ENCODE data around the gene LEKR1. TPM values are rescaled to one million over a fixed set of nuclear protein-coding genes. Genes with fewer than 3 reads are reported as not detected.

Gene LEKR1
- total RNA-seq, 2 experiments from 2014 or later: 0.68 to 0.81 TPM

GRCh38 chr3:157069846-157070677 lies 243.9 kb downstream of the LEKR1 start:
- H3K36me3 Mint-ChIP-seq (ENCODE audit: low read depth): no peaks in the 10 kb centered on the region
- DNase-seq (no peak), ATAC-seq (no peak)
- no peak overlapping the region for H3K27ac Mint-ChIP-seq
- POLR2A ChIA-PET: interaction anchor here (0.6 kb wide), 1 partner anchor 78 kb away, joined by 3 read pairs; no protein-coding TSS in a partner anchor
- H3K27me3 Mint-ChIP-seq (ENCODE audit: low read depth): peaks cover 3% of the 10 kb centered on the region
- no peak overlapping the region for H3K4me3 Mint-ChIP-seq
- CTCF ChIA-PET: interaction anchor here (0.8 kb wide), 1 partner anchor 12 kb away, joined by 3 read pairs; no protein-coding TSS in a partner anchor
- H3K9me3 Mint-ChIP-seq (ENCODE audit: insufficient read depth): no peaks in the 10 kb centered on the region
- H3K4me1 Mint-ChIP-seq (ENCODE audit: low read depth): peaks cover 24% of the 10 kb centered on the region

GRCh38 chr3:157070678-157070999 lies 244.5 kb downstream of the LEKR1 start:
- ATAC-seq (no peak), DNase-seq (no peak)
- Mint-ChIP-seq H3K9me3 (ENCODE audit: insufficient read depth) (no peaks in the 10 kb centered on the region), H3K4me3 (no peak overlapping the region), H3K27me3 (ENCODE audit: low read depth) (peaks cover 3% of the 10 kb centered on the region), H3K27ac (no peak overlapping the region), H3K4me1 (ENCODE audit: low read depth) (peaks cover 28% of the 10 kb centered on the region), H3K36me3 (ENCODE audit: low read depth) (no peaks in the 10 kb centered on the region)
- CTCF ChIA-PET: no interaction called here
- POLR2A ChIA-PET: no interaction called here

- no peaks in the 10 kb centered on the region for H3K9me3 Mint-ChIP-seq (ENCODE audit: insufficient read depth)
- no peak overlapping the region for H3K4me3 Mint-ChIP-seq
- H3K27ac Mint-ChIP-seq: no peak overlapping the region
- H3K36me3 Mint-ChIP-seq (ENCODE audit: low read depth): no peaks in the 10 kb centered on the region
- ChIA-PET POLR2A (interaction anchor here (0.7 kb wide), 1 partner anchor 84 kb away, joined by 3 read pairs; no protein-coding TSS in a partner anchor), CTCF (no interaction called here)
- ATAC-seq (no peak), DNase-seq (no peak)
- H3K27me3 Mint-ChIP-seq (ENCODE audit: low read depth): peaks cover 3% of the 10 kb centered on the region
- H3K4me1 Mint-ChIP-seq (ENCODE audit: low read depth): peaks cover 27% of the 10 kb centered on the region
Measured at GRCh38 chr3:157071744-157072525, 245.8 kb downstream of the LEKR1 start.

- H3K9me3 Mint-ChIP-seq (ENCODE audit: insufficient read depth): no peaks in the 10 kb centered on the region
- H3K4me3 Mint-ChIP-seq: no peak overlapping the region
- ChIA-PET POLR2A (no interaction called here), CTCF (no interaction called here)
- H3K27ac Mint-ChIP-seq: no peak overlapping the region
- H3K36me3 Mint-ChIP-seq (ENCODE audit: low read depth): no peaks in the 10 kb centered on the region
- peaks cover 3% of the 10 kb centered on the region for H3K27me3 Mint-ChIP-seq (ENCODE audit: low read depth)
- ATAC-seq: no peak
- H3K4me1 Mint-ChIP-seq (ENCODE audit: low read depth): peaks cover 14% of the 10 kb centered on the region
- DNase-seq: no peak
Measured at GRCh38 chr3:157073810-157074209, 247.7 kb downstream of the LEKR1 start.

GRCh38 chr3:157074490-157074889 lies 248.3 kb downstream of the LEKR1 start:
- Mint-ChIP-seq H3K4me3 (no peak overlapping the region), H3K9me3 (ENCODE audit: insufficient read depth) (no peaks in the 10 kb centered on the region), H3K27me3 (ENCODE audit: low read depth) (peaks cover 3% of the 10 kb centered on the region), H3K27ac (no peak overlapping the region), H3K36me3 (ENCODE audit: low read depth) (no peaks in the 10 kb centered on the region), H3K4me1 (ENCODE audit: low read depth) (peaks cover 14% of the 10 kb centered on the region)
- CTCF ChIA-PET: no interaction called here
- ATAC-seq (no peak), DNase-seq (no peak)
- POLR2A ChIA-PET: no interaction called here

- ATAC-seq (no peak), DNase-seq (no peak)
- H3K4me3 Mint-ChIP-seq: no peak overlapping the region
- peaks cover 14% of the 10 kb centered on the region for H3K4me1 Mint-ChIP-seq (ENCODE audit: low read depth)
- H3K9me3 Mint-ChIP-seq (ENCODE audit: insufficient read depth): no peaks in the 10 kb centered on the region
- POLR2A ChIA-PET: interaction anchor here (1.4 kb wide), 1 partner anchor 14 kb away, joined by 4 read pairs; no protein-coding TSS in a partner anchor
- CTCF ChIA-PET: interaction anchor here (1.1 to 1.8 kb wide), 2 partner anchors 11 to 53 kb away, joined by 4 read pairs; no protein-coding TSS in a partner anchor
- H3K27ac Mint-ChIP-seq: no peak overlapping the region
- H3K27me3 Mint-ChIP-seq (ENCODE audit: low read depth): peaks cover 3% of the 10 kb centered on the region
- no peaks in the 10 kb centered on the region for H3K36me3 Mint-ChIP-seq (ENCODE audit: low read depth)
Measured at GRCh38 chr3:157074981-157075380, 248.8 kb downstream of the LEKR1 start.

GRCh38 chr3:157075693-157076420 lies 249.7 kb downstream of the LEKR1 start:
- ChIA-PET CTCF (interaction anchor here (0.7 to 2.8 kb wide), 6 partner anchors 9 to 61 kb away, joined by 3 to 10 read pairs (median 4); no protein-coding TSS in a partner anchor), POLR2A (interaction anchor here (1.4 kb wide), 1 partner anchor 13 kb away, joined by 4 read pairs; no protein-coding TSS in a partner anchor)
- H3K4me3 Mint-ChIP-seq: no peak overlapping the region
- H3K27me3 Mint-ChIP-seq (ENCODE audit: low read depth): peaks cover 3% of the 10 kb centered on the region
- no peak for ATAC-seq
- no peaks in the 10 kb centered on the region for H3K9me3 Mint-ChIP-seq (ENCODE audit: insufficient read depth)
- no peak overlapping the region for H3K27ac Mint-ChIP-seq
- H3K36me3 Mint-ChIP-seq (ENCODE audit: low read depth): no peaks in the 10 kb centered on the region
- H3K4me1 Mint-ChIP-seq (ENCODE audit: low read depth): peaks cover 15% of the 10 kb centered on the region
- no peak for DNase-seq

- H3K36me3 Mint-ChIP-seq (ENCODE audit: low read depth): no peaks in the 10 kb centered on the region
- no peaks in the 10 kb centered on the region for H3K27me3 Mint-ChIP-seq (ENCODE audit: low read depth)
- H3K27ac Mint-ChIP-seq: no peak overlapping the region
- POLR2A ChIA-PET: no interaction called here
- H3K4me3 Mint-ChIP-seq: no peak overlapping the region
- peaks cover 31% of the 10 kb centered on the region for H3K4me1 Mint-ChIP-seq (ENCODE audit: low read depth)
- ATAC-seq (no peak), DNase-seq (no peak)
- no peaks in the 10 kb centered on the region for H3K9me3 Mint-ChIP-seq (ENCODE audit: insufficient read depth)
- CTCF ChIA-PET: interaction anchor here (1.1 to 2.8 kb wide), 5 partner anchors 9 to 402 kb away, joined by 4 to 10 read pairs (median 5); no protein-coding TSS in a partner anchor
Measured at GRCh38 chr3:157077565-157077991, 251.4 kb downstream of the LEKR1 start.

- no peak overlapping the region for H3K27ac Mint-ChIP-seq
- ATAC-seq: no peak
- ChIA-PET POLR2A (no interaction called here), CTCF (interaction anchor here (0.9 to 2.8 kb wide), 5 partner anchors 11 to 523 kb away, joined by 3 to 10 read pairs (median 5); partner anchors contain the start of gene SSR3)
- no peaks in the 10 kb centered on the region for H3K9me3 Mint-ChIP-seq (ENCODE audit: insufficient read depth)
- no peak overlapping the region for H3K4me3 Mint-ChIP-seq
- H3K4me1 Mint-ChIP-seq (ENCODE audit: low read depth): peaks cover 31% of the 10 kb centered on the region
- no peak for DNase-seq
- H3K27me3 Mint-ChIP-seq (ENCODE audit: low read depth): no peaks in the 10 kb centered on the region
- H3K36me3 Mint-ChIP-seq (ENCODE audit: low read depth): no peaks in the 10 kb centered on the region
Measured at GRCh38 chr3:157078131-157078810, 252.1 kb downstream of the LEKR1 start.

GRCh38 chr3:157078811-157079185 lies 252.6 kb downstream of the LEKR1 start:
- Mint-ChIP-seq H3K9me3 (ENCODE audit: insufficient read depth) (no peaks in the 10 kb centered on the region), H3K27me3 (ENCODE audit: low read depth) (no peaks in the 10 kb centered on the region), H3K4me3 (no peak overlapping the region), H3K27ac (no peak overlapping the region), H3K4me1 (ENCODE audit: low read depth) (peaks cover 31% of the 10 kb centered on the region), H3K36me3 (ENCODE audit: low read depth) (no peaks in the 10 kb centered on the region)
- no peak for ATAC-seq
- no peak for DNase-seq
- CTCF ChIA-PET: interaction anchor here (0.9 to 1.8 kb wide), 2 partner anchors 403 to 523 kb away, joined by 3 to 4 read pairs; partner anchors contain the start of gene SSR3
- POLR2A ChIA-PET: no interaction called here

All from activated CD8-positive, alpha-beta T cell treated with anti-CD3 and anti-CD28 coated beads, Interleukin-2, amount 10 ng/mL, durations not matched to agents 7 days and 5 days (primary cell).